Mucosa of stomach (tissue), 1 donor: ENCODE results near the gene IQCF6.
"Not testable (repeated sequence)": the region's sequence is repeated elsewhere in the genome, so short reads cannot be mapped to it uniquely, and the experiment has no call there.

Source experiments
- H3K27me3 ChIP-seq: one replicate; pipeline ENCODE4 v1.7.0; 2013; ENCODE audit warnings: mild to moderate bottlenecking, low read length; ENCODE audit not compliant: control insufficient read depth, insufficient read depth
- H3K36me3 ChIP-seq: one replicate; pipeline ENCODE4 v1.7.0; 2013; ENCODE audit warnings: low read length; ENCODE audit not compliant: control insufficient read depth, insufficient read depth
- H3K4me1 ChIP-seq: one replicate; pipeline ENCODE4 v1.7.0; 2013; ENCODE audit warnings: mild to moderate bottlenecking, low read length; ENCODE audit not compliant: control insufficient read depth, insufficient read depth
- H3K4me3 ChIP-seq: one replicate; pipeline ENCODE4 v1.7.0; 2013; ENCODE audit warnings: low read length
- H3K9ac ChIP-seq: one replicate; pipeline ENCODE4 v1.7.0; 2013; ENCODE audit warnings: mild to moderate bottlenecking, low read length, moderate library complexity
- H3K9me3 ChIP-seq: one replicate; pipeline ENCODE4 v1.7.0; 2013; ENCODE audit warnings: mild to moderate bottlenecking, low read length, moderate library complexity; ENCODE audit not compliant: control insufficient read depth
- donor health status: Pancreatic carcinoma.

IQCF6 gene

DNA sequence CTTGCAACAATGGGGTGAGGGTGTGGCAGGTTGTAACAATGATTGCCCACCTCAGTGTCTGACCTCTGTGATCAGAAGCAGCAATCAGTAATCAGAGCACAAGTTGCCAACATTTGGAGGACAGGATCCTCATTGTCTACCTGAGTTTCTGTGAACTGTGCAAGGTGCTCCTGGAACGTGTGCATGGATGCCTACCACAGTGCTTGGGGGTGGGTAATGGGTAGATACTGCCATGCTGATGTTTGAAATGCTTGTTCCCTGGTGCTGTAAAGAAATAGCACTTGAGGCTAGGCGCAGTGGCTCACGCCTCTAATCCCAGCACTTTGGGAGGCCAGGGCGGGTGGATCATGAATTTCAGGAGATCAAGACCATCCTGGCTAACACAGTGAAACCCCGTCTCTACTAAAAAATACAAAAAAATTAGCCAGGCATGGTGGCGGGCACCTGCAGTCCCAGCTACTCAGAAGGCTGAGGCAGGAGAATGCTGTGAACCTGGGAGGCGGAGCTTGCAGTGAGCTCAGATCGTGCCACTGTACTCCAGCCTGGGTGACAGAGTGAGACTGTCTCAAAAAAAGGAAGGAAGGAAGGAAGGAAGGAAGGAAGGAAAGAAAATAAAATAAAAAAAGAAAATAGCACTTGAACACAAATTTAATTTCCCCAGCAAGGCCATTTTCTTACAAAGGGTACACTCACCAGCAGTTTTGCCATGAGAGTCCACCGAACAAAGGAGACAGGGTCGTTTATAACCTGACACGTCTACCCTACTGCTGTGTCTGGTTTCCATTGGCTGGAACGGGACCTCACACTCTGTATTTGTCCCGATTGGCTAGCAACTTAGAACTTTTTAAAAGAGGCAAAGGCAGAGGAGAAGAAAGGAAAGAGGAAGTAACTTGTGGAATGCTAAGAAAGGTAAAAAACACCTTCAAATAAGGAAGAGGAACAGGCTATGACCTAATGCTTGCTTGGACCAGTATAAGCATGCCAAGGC, 25.0 kb downstream of the IQCF6 start:
- H3K9ac ChIP-seq = peak overlapping the region; percentile 73

GRCh38 chr3:51751287-51751686, 27.8 kb downstream of the IQCF6 start:
- H3K4me1 ChIP-seq = peaks cover 10% of the 10 kb centered on the region

More for the DNA sequence above, 25.0 kb downstream of the IQCF6 start:
- not testable (repeated sequence) for H3K27me3 ChIP-seq, H3K9me3 ChIP-seq, H3K36me3 ChIP-seq, H3K4me1 ChIP-seq
- peak overlapping the region; percentile 24 for H3K4me3 ChIP-seq

GRCh38 chr3:51750878-51751277, 28.2 kb downstream of the IQCF6 start:
- H3K27me3 ChIP-seq = no peaks in the 10 kb centered on the region
- H3K36me3 ChIP-seq = no peaks in the 10 kb centered on the region
- peaks cover 10% of the 10 kb centered on the region for H3K4me1 ChIP-seq
- H3K9me3 ChIP-seq = no peaks in the 10 kb centered on the region
- H3K9ac ChIP-seq = no peak overlapping the region
- no peak overlapping the region for H3K4me3 ChIP-seq

More at GRCh38 chr3:51751287-51751686, 27.8 kb downstream of the IQCF6 start:
- Histone ChIP-seq H3K36me3 (no peaks in the 10 kb centered on the region), H3K9ac (no peak overlapping the region), H3K9me3 (no peaks in the 10 kb centered on the region), H3K27me3 (no peaks in the 10 kb centered on the region), H3K4me3 (no peak overlapping the region)

GRCh38 chr3:51748327-51748726, 30.7 kb downstream of the IQCF6 start:
- Histone ChIP-seq H3K9me3 (no peaks in the 10 kb centered on the region), H3K9ac (no peak overlapping the region), H3K27me3 (no peaks in the 10 kb centered on the region), H3K36me3 (no peaks in the 10 kb centered on the region), H3K4me3 (no peak overlapping the region), H3K4me1 (peaks cover 10% of the 10 kb centered on the region)

- Histone ChIP-seq H3K9me3 (no peaks in the 10 kb centered on the region), H3K36me3 (no peaks in the 10 kb centered on the region), H3K9ac (no peak overlapping the region), H3K4me3 (no peak overlapping the region), H3K27me3 (no peaks in the 10 kb centered on the region), H3K4me1 (peaks cover 8% of the 10 kb centered on the region)
Observed at GRCh38 chr3:51747840-51748239, 31.2 kb downstream of the IQCF6 start.

DNA sequence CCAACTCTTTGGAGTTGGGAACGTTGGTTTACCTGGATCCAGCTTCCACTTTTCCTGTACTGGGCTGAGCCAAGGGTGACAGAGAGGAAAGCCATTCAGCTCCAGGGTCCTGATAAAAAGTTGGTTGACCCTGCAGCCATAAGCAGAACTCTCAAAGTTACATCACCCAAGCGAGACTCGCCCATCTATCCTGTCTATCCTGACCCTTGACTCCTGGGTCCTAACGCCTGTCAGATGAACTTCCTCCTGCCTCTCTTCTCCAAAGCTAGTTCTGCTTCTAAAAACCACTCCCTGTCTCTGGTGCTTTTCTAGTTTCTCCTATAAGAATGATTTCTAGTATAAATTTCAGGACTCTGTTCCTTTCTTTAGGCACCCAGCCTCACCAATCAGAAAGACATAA, 36.1 kb downstream of the IQCF6 start:
- not testable (repeated sequence) for H3K9ac ChIP-seq, H3K36me3 ChIP-seq, H3K9me3 ChIP-seq, H3K27me3 ChIP-seq, H3K4me1 ChIP-seq, H3K4me3 ChIP-seq

GRCh38 chr3:51742320-51742719, 36.7 kb downstream of the IQCF6 start:
- not testable (repeated sequence) for H3K9me3 ChIP-seq

GRCh38 chr3:51739110-51739509, 39.9 kb downstream of the IQCF6 start:
- Histone ChIP-seq H3K9me3 (no peaks in the 10 kb centered on the region), H3K4me3 (no peak overlapping the region), H3K4me1 (no peaks in the 10 kb centered on the region), H3K36me3 (no peaks in the 10 kb centered on the region), H3K9ac (no peak overlapping the region), H3K27me3 (no peaks in the 10 kb centered on the region)

More at GRCh38 chr3:51742320-51742719, 36.7 kb downstream of the IQCF6 start:
- not testable (repeated sequence) for H3K27me3 ChIP-seq, H3K4me1 ChIP-seq, H3K9ac ChIP-seq, H3K4me3 ChIP-seq, H3K36me3 ChIP-seq

DNA sequence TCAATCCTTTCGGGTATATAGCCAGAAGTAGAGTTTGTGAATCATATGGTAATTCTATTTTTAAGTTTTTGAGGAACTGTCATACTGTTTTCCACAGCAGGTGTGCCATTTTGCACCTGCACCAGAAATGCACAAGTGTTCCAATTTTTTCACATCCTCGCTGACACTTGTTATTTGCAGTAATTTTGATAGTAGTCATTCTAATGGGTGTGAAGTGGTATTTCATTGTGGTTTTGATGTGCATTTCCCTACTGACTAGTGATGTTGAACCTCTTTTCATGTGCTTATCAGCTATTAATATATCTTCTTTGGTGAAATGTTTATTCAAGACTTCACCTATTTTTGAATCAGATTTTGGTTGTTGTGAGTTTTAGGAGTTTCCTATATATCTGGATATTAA, 43.1 kb downstream of the IQCF6 start:
- Histone ChIP-seq H3K4me3 (no peak overlapping the region), H3K27me3 (no peaks in the 10 kb centered on the region), H3K4me1 (no peaks in the 10 kb centered on the region), H3K9me3 (no peaks in the 10 kb centered on the region), H3K36me3 (no peaks in the 10 kb centered on the region), H3K9ac (no peak overlapping the region)

DNA sequence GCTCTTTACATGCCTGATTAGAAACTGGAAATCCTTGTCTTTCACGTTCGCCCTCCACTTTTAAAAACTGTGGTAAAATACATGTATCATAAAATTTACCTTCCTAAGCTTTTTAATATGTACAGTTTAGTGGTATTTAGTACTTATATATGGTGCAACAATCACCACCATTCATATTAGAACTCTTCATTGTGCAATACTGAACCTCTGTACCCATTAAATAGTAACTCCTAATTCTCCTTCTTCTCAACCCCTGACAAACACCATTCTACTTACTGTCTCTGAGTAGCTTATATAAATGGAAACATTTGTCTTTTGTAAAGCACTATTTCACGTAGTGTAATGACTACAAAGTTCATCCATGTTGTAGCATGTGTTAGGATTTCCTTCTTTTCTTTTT, 44.0 kb downstream of the IQCF6 start:
- Histone ChIP-seq H3K9me3 (no peaks in the 10 kb centered on the region), H3K9ac (no peak overlapping the region), H3K27me3 (no peaks in the 10 kb centered on the region), H3K4me3 (no peak overlapping the region), H3K4me1 (no peaks in the 10 kb centered on the region), H3K36me3 (no peaks in the 10 kb centered on the region)

DNA sequence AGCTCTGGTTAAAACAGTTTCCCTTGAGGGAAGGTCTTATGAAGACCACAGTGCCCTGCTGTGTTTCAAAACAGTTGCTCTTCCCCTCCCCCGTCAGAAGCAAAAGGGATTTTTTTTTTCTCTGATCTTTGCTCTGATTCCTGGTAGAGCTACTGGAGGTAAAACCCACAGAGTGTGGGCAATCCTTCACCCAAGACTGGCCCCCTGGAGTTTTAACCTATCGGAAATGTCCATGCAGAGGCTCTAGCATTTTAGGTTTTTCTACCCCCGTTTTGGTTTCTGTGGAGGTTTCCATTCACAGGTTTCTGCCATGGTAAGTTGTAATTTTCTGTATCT, 44.5 kb downstream of the IQCF6 start:
- H3K9me3 ChIP-seq = no peaks in the 10 kb centered on the region
- no peak overlapping the region for H3K9ac ChIP-seq
- H3K27me3 ChIP-seq = no peaks in the 10 kb centered on the region
- H3K4me1 ChIP-seq = no peaks in the 10 kb centered on the region
- no peaks in the 10 kb centered on the region for H3K36me3 ChIP-seq
- no peak overlapping the region for H3K4me3 ChIP-seq

GRCh38 chr3:51733859-51734571, 45.0 kb downstream of the IQCF6 start:
- Histone ChIP-seq H3K4me3 (no peak overlapping the region), H3K36me3 (no peaks in the 10 kb centered on the region), H3K4me1 (no peaks in the 10 kb centered on the region), H3K9ac (no peak overlapping the region), H3K9me3 (no peaks in the 10 kb centered on the region), H3K27me3 (no peaks in the 10 kb centered on the region)
